Neural crest cell (in vitro differentiated cells): Measurements from ENCODE around the gene EMX1. TPM values are rescaled to one million over a fixed set of nuclear protein-coding genes. Genes with fewer than 3 reads are reported as not detected.
A peak's percentile ranks its signal among the peaks of the same experiment; 100 is the strongest.

Source experiments
- DNase-seq: peaks from one replicate; pipeline ENCODE4 v3.0.0; 2021; ENCODE audit warnings: low read depth, mixed read lengths, low spot score
- H3K27ac Mint-ChIP-seq: one replicate; pipeline ENCODE4 v1.8.0; 2021; ENCODE audit warnings: mild to moderate bottlenecking, mixed read lengths; ENCODE audit not compliant: unreplicated experiment
- H3K27me3 Mint-ChIP-seq: 2 replicates; pipeline ENCODE4 v1.8.0; 2021; ENCODE audit warnings: low read depth, mild to moderate bottlenecking, mixed read lengths
- H3K36me3 Mint-ChIP-seq: 2 replicates; pipeline ENCODE4 v1.8.0; 2021; ENCODE audit warnings: low read depth, mild to moderate bottlenecking, mixed read lengths
- H3K4me1 Mint-ChIP-seq: 2 replicates; pipeline ENCODE4 v1.8.0; 2021; ENCODE audit warnings: mixed read lengths
- H3K4me3 Mint-ChIP-seq: one replicate; pipeline ENCODE4 v1.8.0; 2021; ENCODE audit warnings: mild to moderate bottlenecking, mixed read lengths
- H3K9me3 Mint-ChIP-seq: 2 replicates; pipeline ENCODE4 v1.8.0; 2021; ENCODE audit warnings: mixed read lengths
- CTCF ChIP-seq: fragments of 200-600 bp; sonication (generic); conservative IDR thresholded peaks from 2 replicates; pipeline ENCODE4 v1.5.0; 2021; ENCODE audit warnings: antibody characterized with exemption, mild to moderate bottlenecking
- total RNA-seq: library from RNA; stranded (reverse); gene quantifications from 2 replicates; pipeline ENCODE4 v1.2.1, GENCODE V29; 2021

EMX1 gene
- total RNA-seq, 1 donor from 2014 or later = not detected

GRCh38 chr2:72908741-72909140, 8.6 kb upstream of the EMX1 start:
- DNase-seq = no peak
- Mint-ChIP-seq H3K4me3 (no peak overlapping the region), H3K4me1 (no peaks in the 10 kb centered on the region), H3K27ac (no peak overlapping the region), H3K36me3 (no peaks in the 10 kb centered on the region), H3K27me3 (peaks cover 98% of the 10 kb centered on the region), H3K9me3 (peaks cover 5% of the 10 kb centered on the region)
- no peak for TF ChIP-seq CTCF

- no peak for TF ChIP-seq CTCF
- DNase-seq = no peak
- peaks cover 97% of the 10 kb centered on the region for H3K27me3 Mint-ChIP-seq
- H3K27ac Mint-ChIP-seq = no peak overlapping the region
- H3K4me1 Mint-ChIP-seq = peaks cover 5% of the 10 kb centered on the region
- H3K36me3 Mint-ChIP-seq = no peaks in the 10 kb centered on the region
- peaks cover 2% of the 10 kb centered on the region for H3K9me3 Mint-ChIP-seq
- H3K4me3 Mint-ChIP-seq = no peak overlapping the region
Measured at GRCh38 chr2:72911256-72911655, 6.1 kb upstream of the EMX1 start.

GRCh38 chr2:72913486-72914205, 3.7 kb upstream of the EMX1 start:
- TF ChIP-seq CTCF = no peak

GRCh38 chr2:72914206-72914559, 3.1 kb upstream of the EMX1 start:
- Mint-ChIP-seq H3K4me3 (no peak overlapping the region), H3K9me3 (no peaks in the 10 kb centered on the region), H3K27ac (no peak overlapping the region), H3K27me3 (peaks cover 78% of the 10 kb centered on the region), H3K36me3 (no peaks in the 10 kb centered on the region), H3K4me1 (peaks cover 9% of the 10 kb centered on the region)
- no peak for TF ChIP-seq CTCF
- DNase-seq = no peak

More at GRCh38 chr2:72913486-72914205, 3.7 kb upstream of the EMX1 start:
- no peak for DNase-seq
- Mint-ChIP-seq H3K27ac (no peak overlapping the region), H3K9me3 (no peaks in the 10 kb centered on the region), H3K36me3 (no peaks in the 10 kb centered on the region), H3K4me3 (peak overlapping the region; percentile 0), H3K4me1 (peaks cover 9% of the 10 kb centered on the region), H3K27me3 (peaks cover 83% of the 10 kb centered on the region)

- Mint-ChIP-seq H3K4me1 (peaks cover 9% of the 10 kb centered on the region), H3K27ac (no peak overlapping the region), H3K36me3 (no peaks in the 10 kb centered on the region), H3K4me3 (peak overlapping the region; percentile 67), H3K27me3 (peaks cover 73% of the 10 kb centered on the region), H3K9me3 (no peaks in the 10 kb centered on the region)
- TF ChIP-seq CTCF = no peak
- no peak for DNase-seq
Measured at GRCh38 chr2:72914589-72915319, 2.6 kb upstream of the EMX1 start.
